BE2C (cell line): ENCODE data around the gene WDR93.

Source experiments
- DNase-seq: peaks from one replicate; pipeline ENCODE4 v3.0.0-alpha.2; 2020
- H3K27me3 ChIP-seq: fragments of 250-450 bp; sonication (Bioruptor Pico); 2 replicates; pipeline ENCODE4 v1.5.1; 2020; ENCODE audit warnings: mild to moderate bottlenecking
- H3K36me3 ChIP-seq: fragments of 250-450 bp; sonication (Bioruptor Pico); 2 replicates; pipeline ENCODE4 v1.5.1; 2020; ENCODE audit warnings: mild to moderate bottlenecking
- H3K4me1 ChIP-seq: fragments of 250-450 bp; sonication (Bioruptor Pico); 2 replicates; pipeline ENCODE4 v1.5.1; 2020
- H3K4me3 ChIP-seq: 2 replicates; pipeline ENCODE4 v1.5.1; 2011; ENCODE audit warnings: low read depth, low read length
- H3K9me3 ChIP-seq: fragments of 250-450 bp; sonication (Bioruptor Pico); 2 replicates; pipeline ENCODE4 v1.5.1; 2020
- TF ChIP-seq, protein P1 (sequence below): IDR thresholded peaks from 2 replicates; pipeline ENCODE4 v1.5.1; 2012; ENCODE audit warnings: mild to moderate bottlenecking, low read depth, low read length

Gene WDR93

DNA sequence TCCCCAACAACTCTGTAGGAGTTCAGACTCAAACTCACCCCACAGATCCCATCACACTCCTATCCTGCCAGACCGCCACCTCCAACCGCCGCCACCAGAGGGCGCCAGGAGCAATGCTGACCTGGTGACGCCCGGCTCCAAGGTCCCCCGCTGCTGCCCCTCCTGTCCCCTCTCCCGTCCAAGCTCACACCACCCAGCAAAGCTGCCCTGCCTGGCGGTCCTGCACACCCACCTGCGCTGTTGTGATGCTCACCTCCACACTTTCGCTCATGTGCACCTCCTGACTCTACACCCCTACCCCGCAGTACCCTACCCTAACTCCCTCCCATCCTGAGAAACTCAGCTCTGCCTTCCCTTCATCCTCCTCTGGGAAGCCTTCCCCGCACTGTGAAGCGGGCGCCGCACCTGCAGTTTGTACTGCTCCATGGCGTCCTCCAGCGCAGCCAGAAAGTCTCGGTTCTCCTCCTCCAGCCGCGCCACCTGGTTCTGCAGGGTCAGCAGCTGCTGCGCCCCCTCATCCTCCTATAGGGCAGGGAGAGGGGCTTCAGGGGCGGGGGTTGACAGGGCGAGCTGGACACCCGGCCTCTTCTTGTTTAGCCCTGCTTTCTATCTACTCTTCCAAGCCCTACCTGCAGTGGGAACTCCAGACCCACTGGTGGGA, 43.3 kb upstream of the WDR93 start:
- no peaks in the 10 kb centered on the region for H3K9me3 ChIP-seq
- TF ChIP-seq, protein P1, sequence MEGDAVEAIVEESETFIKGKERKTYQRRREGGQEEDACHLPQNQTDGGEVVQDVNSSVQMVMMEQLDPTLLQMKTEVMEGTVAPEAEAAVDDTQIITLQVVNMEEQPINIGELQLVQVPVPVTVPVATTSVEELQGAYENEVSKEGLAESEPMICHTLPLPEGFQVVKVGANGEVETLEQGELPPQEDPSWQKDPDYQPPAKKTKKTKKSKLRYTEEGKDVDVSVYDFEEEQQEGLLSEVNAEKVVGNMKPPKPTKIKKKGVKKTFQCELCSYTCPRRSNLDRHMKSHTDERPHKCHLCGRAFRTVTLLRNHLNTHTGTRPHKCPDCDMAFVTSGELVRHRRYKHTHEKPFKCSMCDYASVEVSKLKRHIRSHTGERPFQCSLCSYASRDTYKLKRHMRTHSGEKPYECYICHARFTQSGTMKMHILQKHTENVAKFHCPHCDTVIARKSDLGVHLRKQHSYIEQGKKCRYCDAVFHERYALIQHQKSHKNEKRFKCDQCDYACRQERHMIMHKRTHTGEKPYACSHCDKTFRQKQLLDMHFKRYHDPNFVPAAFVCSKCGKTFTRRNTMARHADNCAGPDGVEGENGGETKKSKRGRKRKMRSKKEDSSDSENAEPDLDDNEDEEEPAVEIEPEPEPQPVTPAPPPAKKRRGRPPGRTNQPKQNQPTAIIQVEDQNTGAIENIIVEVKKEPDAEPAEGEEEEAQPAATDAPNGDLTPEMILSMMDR, result peak; percentile 82
- no peaks in the 10 kb centered on the region for H3K4me1 ChIP-seq
- peaks cover 18% of the 10 kb centered on the region for H3K36me3 ChIP-seq
- H3K27me3 ChIP-seq, result no peaks in the 10 kb centered on the region
- DNase-seq, result peak; percentile 83
- no peak overlapping the region for H3K4me3 ChIP-seq

DNA sequence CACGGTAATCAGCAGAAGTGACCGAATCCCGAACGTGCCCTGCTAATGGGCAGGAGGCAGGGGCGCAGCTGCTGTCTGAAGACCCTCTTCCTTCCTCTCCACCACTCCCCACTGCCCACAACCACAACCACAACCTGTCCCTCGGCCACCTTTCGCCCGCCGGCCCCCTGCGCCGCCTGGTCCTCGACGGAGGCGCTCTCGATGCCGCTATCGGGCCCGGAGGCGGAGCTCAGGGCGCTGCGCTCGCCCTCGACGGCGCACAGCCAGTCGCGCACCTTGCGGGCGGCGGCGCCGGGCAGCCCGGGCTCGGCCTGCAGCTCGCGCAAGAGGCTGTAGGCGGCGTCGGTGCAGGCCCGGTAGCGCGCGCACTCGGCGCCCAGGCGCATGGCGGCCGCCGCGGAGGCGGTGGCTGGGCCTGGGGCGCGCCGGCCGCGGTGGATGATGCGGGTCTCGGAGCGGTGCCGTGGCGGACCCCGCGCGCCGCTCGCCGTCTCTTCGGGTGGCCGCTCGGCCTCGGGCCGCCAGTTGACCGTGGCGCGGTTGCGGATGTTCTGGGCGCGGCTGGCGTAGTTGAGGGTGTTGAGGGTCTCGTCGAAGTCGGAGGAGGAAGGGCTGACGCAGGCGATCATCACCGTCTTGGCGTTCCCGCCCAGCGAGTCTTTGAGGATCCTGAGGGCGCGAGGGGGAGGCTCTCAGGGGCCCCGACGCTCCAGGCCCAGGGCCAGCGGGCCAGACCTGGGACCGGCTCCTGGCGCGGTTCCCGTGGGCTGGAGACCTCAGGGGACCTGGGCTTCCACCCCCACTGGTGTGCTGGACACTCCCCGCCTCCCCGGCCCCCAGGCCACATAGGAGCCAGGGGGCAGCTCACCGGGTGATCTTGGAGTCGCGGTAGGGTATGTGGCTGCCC, 42.3 kb upstream of the WDR93 start:
- peak; percentile 12 for DNase-seq
- TF ChIP-seq, protein P1, result no peak
- Histone ChIP-seq H3K4me3 (no peak overlapping the region), H3K4me1 (no peaks in the 10 kb centered on the region), H3K27me3 (no peaks in the 10 kb centered on the region), H3K36me3 (peaks cover 18% of the 10 kb centered on the region), H3K9me3 (no peaks in the 10 kb centered on the region)

DNA sequence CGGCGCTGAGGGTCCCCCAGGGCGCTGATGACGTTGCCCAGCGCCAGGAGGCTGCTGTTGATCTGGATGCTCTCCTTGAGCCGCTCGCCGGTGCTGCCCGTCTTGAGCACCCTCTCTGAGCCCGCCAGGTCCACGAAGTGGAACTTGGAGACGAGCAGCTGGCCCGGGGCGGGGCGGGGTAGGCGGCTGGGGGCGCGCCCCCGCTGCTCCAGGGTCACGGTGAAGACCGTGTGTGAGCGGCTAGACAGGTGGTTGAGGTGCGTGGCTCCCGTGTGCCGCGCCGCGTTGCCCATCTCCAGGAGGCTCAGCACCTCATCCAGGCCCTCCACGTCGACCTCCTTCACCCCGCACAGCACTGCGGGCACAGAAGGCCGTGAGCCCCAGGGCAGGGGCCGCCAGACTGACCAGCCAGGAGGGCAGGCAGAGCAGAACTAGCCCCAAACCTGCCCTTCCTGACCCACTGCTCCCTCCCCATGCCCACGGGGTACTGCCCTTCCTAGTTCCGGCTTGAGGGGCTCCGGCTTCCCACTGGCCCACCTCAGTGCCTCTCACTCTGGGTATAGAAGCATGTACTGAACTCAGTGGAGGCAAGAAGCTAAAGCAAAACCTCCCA, 41.5 kb upstream of the WDR93 start:
- Histone ChIP-seq H3K4me1 (no peaks in the 10 kb centered on the region), H3K36me3 (peaks cover 18% of the 10 kb centered on the region), H3K9me3 (no peaks in the 10 kb centered on the region), H3K27me3 (no peaks in the 10 kb centered on the region), H3K4me3 (no peak overlapping the region)
- no peak for DNase-seq
- TF ChIP-seq, protein P1, result no peak

DNA sequence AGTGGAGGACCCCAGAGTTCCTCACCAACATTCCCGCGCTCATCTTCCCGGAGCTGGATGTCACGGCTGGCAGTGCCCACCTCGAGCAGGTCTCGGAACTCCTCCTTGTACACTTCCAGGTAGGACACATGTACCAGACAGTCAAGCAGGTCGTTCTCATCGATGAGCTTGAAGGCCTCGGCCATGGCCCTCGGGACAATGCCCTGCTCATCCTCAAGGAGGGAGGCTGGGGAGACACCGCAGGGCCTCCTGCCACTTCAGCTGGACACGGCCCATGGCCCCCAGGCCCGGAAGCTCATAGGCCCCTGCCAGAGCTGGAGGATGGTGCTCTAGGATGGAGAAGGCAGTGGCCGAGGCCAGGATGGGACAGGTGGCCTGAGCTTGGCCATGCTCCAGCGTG, 40.9 kb upstream of the WDR93 start:
- DNase-seq, result no peak
- H3K4me3 ChIP-seq, result no peak overlapping the region
- H3K4me1 ChIP-seq, result no peaks in the 10 kb centered on the region
- no peaks in the 10 kb centered on the region for H3K9me3 ChIP-seq
- H3K36me3 ChIP-seq, result peaks cover 17% of the 10 kb centered on the region
- H3K27me3 ChIP-seq, result no peaks in the 10 kb centered on the region
- TF ChIP-seq, protein P1, result no peak

DNA sequence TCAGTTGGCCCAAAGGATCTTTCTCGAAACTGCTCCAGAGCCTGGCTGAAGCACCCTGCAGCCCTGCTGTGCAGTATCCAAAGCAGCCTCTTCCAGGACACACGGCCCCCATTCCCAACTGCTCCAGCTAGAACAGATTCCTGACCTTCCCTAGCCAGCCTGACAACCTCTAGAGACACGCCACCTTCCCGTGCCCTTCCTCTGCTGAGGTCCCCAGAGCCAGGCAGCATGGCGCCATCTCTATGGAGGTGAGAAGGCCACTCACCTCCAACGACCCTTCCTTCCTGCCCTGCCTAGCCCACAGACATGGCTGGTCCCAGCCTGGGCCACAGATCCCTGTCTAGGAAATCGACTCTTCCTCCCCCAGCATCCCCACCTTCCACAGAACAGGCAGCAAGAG, 38.5 kb upstream of the WDR93 start:
- Histone ChIP-seq H3K4me3 (no peak overlapping the region), H3K36me3 (peaks cover 9% of the 10 kb centered on the region), H3K27me3 (no peaks in the 10 kb centered on the region), H3K4me1 (no peaks in the 10 kb centered on the region), H3K9me3 (no peaks in the 10 kb centered on the region)
- no peak for DNase-seq
- TF ChIP-seq, protein P1, result no peak

DNA sequence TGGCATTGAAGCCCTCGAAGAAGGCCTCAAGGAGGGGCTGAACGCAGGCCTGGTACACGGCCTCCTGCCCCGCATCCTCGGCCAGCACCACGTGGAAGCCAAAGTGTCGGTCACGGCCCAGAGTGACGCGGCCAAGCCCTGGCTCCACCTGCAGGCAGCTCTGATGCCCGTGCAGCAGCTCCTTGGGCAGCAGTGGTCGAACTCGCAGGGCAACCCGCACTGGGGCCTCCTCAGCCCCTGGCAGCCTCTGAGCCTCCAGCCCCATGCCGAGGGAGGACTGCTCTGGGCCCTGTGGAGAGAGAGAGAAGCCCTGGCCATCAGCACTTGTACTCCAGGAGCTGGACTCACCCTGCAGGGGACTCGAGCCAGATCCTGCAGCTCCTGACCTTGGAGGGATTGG, 37.9 kb upstream of the WDR93 start:
- TF ChIP-seq, protein P1, result no peak
- H3K4me1 ChIP-seq, result no peaks in the 10 kb centered on the region
- no peaks in the 10 kb centered on the region for H3K9me3 ChIP-seq
- H3K36me3 ChIP-seq, result peaks cover 3% of the 10 kb centered on the region
- H3K27me3 ChIP-seq, result no peaks in the 10 kb centered on the region
- H3K4me3 ChIP-seq, result no peak overlapping the region
- no peak for DNase-seq
